ENCODE data around the gene TRMU.

The TRMU gene, protein sequence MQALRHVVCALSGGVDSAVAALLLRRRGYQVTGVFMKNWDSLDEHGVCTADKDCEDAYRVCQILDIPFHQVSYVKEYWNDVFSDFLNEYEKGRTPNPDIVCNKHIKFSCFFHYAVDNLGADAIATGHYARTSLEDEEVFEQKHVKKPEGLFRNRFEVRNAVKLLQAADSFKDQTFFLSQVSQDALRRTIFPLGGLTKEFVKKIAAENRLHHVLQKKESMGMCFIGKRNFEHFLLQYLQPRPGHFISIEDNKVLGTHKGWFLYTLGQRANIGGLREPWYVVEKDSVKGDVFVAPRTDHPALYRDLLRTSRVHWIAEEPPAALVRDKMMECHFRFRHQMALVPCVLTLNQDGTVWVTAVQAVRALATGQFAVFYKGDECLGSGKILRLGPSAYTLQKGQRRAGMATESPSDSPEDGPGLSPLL

DNA sequence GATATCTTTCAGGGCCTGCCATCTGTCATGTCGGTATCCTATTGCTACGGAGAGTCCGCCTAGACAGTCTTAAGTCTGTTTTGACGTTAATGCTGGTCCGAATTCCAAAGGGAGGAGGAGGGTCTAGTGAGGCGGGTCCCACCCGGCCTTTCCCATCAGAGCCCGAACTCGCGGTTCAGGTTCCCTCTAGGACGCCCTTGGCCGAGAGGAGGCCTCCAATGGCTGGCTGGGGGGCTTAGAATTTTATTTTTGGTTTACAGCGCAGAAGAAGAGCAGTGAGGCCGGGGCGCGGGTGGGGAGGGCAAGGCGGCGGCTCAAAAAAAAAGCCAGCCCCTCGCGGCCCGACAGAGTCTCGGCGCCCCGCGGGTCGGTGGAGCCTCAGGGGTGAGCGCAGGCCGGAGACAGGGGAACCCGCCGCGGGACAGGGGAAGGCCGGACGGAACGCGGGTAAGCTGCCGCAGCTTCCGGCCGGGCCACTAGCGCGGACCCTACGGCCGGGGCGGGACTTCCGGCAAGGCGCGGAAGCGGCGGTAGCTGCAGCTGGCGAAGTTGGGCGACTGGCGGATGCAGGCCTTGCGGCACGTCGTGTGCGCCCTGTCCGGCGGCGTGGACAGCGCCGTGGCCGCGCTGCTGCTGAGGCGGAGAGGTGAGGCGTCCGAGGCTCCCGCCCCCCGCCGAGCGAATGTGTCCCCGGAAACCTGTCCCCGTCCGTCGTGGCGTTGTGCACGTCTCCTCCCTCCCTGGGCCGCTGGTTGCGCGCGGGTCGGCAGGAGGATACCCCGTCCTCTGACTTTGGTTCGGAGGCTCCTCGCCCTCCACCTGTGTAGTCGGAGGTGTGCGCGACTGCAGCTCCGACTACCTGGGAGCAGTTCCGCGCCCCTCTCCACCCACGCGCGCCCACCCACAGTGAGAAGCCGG, at the start of gene TRMU:
TSS of gene TRMU (plus strand) at position 514 of the 918 bp plus-strand sequence. CDS start at position 565, 51 bp downstream.
- DNase-seq: peak; percentile 46

DNA sequence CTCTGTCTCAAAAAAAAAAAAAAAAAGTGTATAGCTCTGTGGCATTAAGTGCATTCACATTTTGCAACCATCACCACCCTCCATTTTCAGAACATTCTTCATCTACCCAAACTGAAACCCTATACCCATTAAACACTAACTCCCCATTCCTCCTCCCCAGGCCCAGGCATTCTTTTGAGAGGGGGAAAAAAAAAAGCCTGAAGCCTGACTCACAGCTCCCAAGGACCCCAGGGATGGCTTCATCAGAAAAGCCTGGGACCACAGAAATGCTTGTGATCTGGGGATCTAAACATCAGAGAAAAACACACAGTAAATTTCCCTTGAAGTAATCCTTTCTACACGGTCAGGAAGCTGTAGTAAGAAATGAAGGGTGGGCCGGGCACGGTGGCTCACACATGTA, 49.5 kb upstream of the TRMU start:
- no peak for DNase-seq

DNA sequence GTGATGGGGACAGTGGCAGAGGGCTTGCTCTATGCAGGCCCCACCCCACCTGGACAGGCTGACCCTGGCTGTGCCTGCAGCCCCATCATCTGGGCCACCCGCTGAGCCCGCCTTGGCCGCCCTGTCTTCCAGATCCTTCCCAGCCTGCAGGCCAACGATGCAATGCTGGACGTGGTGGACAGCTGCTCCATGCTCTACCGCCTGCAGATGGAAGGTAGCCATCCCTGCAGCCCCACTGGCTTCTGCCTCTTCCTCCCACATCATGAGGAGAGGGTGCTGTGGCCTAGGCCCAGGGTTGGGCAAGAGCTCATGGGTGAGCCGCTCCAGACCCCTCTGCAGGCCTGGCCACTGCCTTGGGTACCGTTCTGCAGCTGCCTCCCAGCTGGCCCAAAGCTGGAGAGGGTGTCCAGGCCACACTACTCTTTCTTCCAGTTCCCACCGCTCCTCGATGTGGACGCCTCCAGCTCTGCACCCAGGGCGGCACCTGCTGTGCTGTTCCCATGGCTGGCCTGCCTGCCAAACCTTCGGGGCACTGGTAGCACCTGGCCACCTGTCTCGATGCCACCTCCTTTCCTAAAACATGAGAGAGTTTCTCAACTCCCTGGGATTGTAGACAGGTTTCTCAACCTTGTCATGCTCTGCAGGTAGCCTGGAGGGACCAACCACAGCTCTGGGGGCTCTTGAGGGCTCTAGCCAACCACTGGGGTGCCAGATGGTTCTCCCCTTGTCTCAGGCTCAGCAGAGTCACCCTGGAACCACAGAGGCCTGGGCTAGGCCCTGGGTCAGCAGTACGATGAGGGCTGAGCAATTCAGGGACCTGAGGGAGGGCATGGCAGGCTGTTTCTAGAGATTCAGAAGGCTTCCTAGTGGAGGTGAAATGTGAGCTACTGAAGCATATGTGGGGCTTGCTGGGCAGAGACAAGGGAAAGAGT, 48.3 kb upstream of the TRMU start:
- DNase-seq: no peak

DNA sequence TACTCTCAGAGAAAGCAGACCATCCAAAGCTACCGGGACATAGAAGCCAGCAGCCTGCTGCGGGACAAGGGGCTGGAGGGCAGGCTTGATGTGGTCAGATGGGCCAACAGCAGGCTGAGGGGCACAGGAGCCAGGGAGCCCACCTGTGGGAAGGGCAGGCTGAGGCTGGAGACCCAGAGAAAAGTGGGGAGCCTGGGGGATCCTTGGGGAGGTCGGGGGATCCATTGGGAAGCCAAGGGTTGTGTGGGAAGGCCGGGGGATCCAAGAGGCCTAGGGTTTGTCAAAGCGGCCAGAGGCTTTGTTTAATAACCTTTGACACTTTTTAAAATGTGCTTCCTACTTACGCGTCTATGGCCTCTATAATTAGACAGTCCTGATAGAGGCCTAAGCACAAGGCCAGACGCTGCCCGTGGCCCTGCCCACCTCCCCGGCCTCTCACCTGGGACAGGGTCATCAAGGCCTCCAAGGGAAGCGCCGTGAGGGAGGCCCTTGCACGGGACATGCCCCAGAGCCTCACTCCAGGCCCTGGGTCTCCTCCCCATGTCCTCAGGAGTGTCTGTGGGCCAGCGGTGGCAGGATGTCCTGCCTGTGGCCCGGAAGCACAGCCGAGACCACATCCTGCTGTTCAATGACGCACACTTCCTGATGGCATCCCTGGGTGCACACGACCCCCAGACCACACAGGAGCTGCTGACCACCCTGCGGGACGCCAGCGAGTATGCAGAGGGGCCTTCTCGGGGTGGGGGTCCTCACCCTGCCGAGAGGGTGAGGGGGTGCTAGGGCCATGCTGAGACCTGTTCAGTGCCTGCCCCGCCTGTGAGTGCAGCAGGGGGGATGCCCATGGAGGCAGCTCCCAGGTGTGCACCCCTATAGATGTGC, 47.4 kb upstream of the TRMU start:
- no peak for DNase-seq

DNA sequence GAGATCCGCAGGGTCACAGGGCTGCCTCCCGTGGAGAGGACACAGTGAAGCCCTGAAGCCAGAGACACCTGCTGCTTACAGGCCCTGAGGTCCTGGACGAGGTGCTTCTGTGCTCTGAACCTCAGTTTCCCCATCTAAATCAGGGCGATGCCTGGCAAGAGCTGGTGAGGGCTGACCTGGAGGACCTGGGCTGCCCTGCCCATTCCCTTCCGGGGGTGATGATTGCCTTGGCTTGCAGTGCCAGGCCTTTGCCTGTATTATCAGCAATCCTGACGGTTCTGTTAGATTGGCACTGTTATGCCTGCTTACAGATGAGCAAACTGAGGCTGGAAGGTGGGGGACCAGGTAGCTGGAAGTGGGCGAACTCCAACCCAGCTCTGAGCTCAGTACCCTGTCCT, 46.7 kb upstream of the TRMU start:
- no peak for DNase-seq

DNA sequence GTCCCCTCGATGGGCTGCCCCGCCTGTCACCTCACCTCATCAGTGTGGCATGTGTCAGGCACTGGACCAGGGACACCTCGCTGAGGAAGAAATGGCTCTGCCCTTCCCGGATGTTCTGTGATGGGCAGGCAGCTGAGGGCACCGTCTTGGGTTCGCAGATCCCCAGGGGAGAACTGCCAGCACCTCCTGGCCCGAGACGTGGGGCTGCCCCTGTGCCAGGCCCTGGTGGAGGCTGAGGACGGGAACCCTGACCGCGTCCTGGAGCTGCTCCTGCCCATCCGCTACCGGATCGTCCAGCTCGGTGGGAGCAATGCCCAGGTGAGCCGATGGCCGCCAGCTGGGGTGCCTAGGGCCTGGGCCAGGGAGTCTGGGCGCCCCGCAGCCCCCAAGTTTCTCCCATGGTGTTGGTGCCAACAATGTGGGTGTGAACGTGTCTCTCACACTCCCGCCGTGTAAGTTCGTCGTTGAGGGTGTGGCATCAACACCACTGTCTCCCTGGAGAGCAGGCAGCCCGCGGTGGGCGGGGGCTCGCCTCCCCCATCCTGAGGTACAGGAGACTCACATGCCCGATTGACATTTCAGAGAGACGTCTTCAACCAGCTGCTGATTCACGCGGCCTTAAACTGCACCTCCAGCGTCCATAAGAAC, 46.1 kb upstream of the TRMU start:
- no peak for DNase-seq

DNA sequence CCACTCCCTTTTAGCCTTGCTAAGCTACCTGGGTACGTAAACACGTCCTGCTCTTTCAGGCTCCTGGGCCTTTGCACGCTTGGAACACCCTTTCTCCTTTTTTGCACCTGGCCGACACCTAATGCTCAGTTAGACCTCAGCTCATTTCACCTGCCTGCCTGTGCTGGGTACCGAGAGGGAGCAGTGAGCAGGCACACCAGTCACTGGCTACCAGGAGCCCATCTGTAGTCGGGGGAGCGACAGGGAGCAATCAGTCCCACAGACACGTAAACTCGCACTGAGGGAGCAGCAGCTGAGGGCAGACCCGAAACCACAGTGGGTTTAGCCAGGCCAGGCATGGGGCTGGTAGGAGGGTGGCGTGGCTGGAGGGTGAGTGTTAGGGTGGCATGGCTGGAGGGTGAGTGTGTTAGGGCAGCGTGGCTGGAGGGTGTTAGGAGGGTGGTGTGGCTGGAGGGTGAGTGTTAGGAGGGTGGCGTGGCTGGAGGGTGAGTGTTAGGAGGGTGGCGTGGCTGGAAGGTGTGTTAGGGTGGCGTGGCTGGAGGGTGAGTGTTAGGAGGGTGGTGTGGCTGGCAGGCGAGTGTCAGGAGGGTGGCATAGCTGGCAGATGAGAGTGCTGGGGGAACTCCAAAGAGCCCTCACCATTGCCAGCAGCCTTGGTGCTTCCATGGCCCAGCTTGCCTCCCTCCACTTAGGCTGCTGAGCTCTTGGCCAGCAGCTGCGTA, 45.2 kb upstream of the TRMU start:
- no peak for DNase-seq

DNA sequence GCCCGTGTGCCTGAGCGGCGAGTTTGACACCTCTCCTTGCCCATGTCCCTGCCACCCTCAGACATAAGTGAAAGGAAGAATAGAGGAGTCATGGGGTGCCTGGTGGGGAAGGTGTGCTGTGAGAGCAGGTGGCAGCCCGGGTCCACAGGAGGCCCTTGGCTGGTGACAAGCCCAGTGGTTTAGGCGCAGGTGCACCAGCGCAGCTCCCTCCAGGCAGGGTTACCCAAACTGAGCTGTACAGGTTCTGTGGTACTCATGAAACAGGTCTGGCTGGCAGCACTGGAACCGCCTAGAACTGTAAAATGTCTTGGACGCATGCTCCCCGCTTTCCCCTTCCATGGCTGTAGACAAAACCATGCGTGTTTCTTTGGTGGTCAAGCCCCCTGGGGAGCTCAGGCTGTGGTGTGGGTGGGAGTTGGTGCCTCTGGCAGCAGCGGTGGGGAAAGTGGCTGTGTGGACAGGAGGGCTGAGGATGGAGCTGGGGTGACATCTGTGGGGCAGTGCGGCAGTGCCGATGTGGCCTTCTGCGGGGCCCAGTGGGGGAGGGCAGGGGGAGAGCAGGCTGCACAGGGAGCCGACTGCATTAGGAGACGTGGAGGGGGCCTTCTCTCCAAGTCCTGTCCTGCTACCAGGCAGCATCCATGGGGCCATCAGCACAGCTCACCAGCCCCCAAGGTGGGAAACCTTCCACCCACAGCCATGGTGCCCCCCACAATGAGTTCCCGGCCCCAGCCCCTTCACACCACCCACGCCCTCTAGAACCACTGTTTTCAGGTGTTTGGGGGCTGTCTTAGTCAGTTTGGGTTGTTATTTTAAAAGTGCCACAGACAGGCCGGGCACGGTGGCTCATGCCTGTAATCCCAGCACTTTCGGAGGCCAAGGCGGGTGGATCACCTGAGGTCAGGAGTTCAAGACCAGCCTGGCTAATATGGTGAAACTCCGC, 44.4 kb upstream of the TRMU start:
- no peak for DNase-seq

DNA sequence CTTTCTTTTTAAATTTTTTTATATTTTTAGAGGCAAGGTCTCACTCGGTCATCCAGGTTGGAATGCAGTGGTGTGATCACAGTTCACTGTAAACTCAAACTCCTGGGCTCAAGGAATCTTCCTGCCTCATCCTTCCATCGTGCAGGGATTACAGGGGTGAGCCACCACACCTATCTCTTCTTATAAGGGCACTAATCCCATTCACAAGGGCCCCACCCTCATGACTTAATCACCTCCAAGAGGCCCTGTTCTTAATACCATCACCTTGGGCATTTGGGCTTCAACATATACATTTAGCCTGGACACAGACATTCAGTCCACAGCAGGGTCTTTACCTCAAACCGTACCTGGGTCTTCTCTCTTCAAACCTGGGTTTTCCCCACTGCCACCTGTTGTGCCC, 43.3 kb upstream of the TRMU start:
- no peak for DNase-seq

DNA sequence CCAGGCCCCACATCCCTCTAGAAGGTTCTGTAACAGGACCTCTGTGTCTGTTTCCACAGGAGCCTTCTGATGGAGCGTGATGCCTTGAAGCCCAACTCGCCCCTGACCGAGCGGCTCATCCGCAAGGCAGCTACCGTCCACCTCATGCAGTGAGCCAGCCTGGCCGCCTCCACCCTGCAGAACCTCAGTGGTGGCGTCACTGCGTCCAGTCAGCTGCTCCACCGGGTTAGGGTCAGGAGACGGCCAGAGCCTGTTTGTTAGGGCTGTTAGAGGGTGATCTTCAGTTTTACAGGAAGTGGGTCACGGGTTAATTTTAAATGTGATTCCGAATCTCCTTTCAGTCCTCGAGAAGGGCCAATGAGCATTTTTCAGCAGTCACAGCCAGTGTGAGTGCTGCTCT, 42.8 kb upstream of the TRMU start:
- DNase-seq: no peak

DNA sequence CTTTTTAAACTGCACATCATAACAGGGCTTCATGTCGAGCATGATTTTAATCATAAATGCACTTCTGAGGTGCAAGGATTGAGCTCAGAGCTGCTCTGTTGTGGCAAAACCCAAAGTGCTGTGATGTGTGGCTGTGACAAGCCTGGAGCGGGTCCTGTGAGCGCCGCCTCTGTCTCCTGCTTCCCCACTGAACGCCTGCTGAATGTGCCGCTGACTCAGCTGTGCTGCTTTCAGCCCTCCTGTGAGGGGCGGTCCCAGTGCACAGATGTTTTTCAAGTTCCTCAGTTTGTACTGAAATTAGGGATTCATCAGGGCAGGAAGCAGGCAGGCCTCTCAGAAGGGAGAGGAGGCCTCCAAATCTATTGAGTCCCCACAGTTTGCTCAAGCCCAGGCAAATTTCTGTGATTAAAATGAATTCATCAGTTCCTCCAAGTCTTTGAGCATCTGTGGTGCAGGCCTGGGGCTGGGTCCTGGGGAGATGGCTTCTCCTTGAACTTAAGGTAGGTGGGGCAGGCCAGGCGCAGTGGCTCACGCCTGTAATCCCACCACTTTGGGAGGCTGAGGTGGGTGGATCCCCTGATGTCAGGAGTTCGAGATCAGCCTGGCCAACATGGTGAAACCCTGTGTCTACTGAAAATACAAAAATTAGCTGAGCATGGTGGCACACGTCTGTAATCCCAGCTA, 41.8 kb upstream of the TRMU start:
- DNase-seq: no peak

DNA sequence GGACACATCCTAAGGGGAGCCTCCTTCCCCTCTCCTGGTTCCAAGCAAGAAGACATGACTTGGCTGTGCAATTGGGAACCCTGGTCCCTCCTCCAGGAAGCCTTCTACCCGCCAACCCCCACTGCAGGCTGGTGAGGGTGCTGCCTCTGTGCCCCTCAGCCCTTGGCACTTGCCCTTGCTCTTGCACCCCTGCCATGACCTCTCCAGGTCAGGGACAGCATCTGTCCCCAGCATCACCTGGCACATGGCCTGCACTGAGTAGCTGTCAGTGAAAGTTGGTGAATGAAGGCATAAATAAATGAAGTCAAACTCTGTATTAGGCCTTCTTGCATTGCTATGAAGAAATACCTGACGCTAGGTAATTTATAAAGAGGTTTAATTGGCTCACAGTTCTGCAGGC, 40.7 kb upstream of the TRMU start:
- no peak for DNase-seq

DNA sequence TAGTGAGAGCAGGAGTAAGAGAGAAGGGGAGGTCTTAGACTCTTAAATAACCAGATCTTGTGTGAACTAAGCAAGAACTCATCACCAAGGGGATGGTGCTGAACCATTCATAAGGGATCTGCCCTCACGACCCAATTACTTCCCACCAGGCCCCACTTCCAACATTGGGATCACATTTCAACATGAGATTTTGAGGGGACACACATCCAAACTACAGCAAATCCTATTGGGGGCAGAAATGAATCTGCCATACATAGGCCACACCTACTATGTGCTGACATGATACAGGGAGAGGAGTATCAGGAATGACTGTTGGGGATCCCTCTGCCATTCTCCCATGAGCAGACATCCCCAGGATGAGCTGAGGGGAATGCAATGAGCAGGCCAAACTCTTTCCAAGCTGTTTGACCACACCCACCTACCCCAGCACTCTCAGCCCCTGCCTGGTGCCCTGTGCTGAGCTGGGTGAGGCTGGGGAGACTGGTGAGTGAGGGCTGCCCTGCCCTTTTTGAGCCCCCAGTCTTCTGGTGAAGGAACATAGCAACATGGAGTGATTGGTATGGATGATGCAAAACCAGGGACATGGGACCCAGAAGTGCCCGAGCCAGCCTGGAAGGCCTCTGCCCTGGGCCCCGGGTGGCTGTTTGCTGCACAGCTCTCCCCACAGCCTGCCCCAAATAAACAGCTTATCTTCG, 40.1 kb upstream of the TRMU start:
- no peak for DNase-seq

DNA sequence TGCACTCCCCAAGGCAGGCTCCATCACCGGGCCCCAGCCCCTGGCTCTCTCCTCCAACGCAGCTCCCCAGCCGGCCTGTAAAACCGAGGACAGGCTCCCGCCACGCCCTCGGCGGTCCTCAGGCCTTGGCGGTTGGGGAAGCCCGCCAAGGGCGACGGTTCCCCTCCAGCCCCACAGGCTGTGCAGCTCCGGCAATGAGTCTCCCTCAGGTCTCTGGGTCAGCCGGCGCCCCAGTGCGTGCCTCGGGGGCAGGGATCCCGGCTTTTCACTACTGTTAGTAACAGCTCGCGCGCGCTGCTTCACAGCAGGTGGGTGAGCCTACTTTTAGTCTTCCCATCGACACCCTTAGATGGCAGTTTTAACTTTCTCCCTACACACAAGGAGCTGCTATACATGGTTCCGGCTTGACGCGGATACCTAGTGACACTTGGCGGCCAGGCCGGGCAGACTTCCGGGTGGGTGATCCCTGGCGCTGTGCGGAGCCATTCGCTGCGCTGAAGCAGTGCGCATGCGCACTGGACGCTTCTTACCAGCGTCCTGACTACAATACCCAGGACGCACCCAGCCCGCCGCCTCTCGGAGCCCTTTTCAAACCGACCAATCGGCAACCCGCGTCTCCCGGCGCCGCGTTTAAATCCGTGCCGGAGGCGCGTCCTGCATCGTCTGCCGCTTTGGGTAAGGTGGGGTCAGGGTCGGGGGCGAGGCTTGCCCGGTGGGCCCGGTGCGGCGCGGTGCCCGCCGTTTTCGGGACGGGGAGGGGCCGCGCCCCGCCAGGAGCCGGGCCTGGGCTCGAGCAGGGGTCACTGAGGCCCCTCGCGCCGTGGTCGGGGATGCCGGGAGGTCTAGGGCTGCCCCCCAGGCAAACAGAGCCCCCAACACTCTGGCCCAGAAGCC, 39.0 kb upstream of the TRMU start, which contains the start of gene GTSE1:
TSS of gene GTSE1 (plus strand) at position 614 of the 894 bp plus-strand sequence. CDS start 531 bp downstream, outside the sequence.
- DNase-seq: peak; percentile 98

DNA sequence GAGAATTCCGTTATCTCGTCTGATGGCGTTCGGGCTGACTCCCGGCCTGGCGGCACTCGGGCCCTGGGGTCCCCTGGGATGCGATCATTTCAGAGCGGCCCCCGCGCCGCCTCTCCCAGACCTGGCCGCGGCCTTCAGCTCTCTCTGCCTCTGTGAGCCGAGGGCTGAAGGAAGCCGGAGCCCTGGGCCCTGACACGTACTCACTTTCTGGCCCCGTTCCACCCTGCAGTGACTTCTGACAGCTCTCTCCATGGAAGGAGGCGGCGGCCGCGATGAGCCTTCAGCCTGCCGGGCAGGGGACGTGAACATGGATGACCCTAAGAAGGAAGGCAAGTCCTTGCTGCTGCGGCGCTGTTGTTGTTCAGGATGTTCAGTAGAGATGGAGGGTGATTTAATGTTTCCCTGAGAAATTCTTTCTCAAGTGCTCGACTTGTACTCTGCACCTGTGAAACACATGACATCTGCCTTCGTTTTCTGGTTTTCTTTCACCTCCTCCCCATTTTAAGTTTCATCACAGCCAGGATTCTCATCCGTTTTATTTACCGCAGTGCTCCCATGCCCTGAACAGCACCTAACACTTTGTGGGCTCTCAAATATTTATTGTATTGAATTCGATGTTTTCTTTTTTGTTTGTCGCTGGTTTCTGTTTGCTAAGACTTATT, 38.2 kb upstream of the TRMU start:
- DNase-seq: no peak

DNA sequence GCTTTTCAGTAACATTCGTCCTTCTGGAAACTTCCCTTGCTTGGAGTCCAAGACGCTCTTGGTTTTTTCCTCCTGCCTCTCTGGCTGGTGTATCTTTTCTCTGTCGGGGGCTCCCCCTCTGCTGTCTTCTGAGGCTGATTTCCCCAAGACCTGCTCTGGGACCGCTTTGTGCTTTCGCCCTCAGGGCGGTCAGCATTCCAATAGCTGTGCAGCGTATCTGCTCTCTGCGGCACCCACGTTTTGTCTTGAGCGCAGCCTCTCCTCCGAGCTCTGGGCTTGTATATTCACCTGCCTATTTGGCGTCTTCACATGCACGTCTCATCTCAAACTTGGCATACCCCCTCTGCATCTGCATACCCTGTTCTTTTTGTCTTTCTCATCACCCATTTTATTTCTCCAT, 36.4 kb upstream of the TRMU start:
- no peak for DNase-seq
